K562 (cell line): ENCODE measurements around the gene LBHD2. TPM values are rescaled to one million over a fixed set of nuclear protein-coding genes. Genes with fewer than 3 reads are reported as not detected.
A peak's percentile ranks its signal among the peaks of the same experiment; 100 is the strongest.

ENCODE experiments used
- CBX2 ChIP-seq: fragments of 200-600 bp; sonication (generic); IDR thresholded peaks from one replicate; pipeline ENCODE4 v1.6.1; 2012; ENCODE audit warnings: mild to moderate bottlenecking, low read length, inconsistent platforms; ENCODE audit not compliant: insufficient read depth, poor library complexity, severe bottlenecking
- CREB1 ChIP-seq, 2 experiments: sonication (generic) in 1 of 2; formaldehyde crosslinking in 1 of 2; IDR thresholded peaks; 2 replicates each; pipeline versions ENCODE4 v1.6.1 to v1.8.0; 2012 to 2022; ENCODE audit warnings: inconsistent platforms in 1 of 2, mild to moderate bottlenecking in 1 of 2, missing genetic modification reagents in 1 of 2, moderate library complexity in 1 of 2
- CTBP1 ChIP-seq: fragments of 450-650 bp; IDR thresholded peaks from 2 replicates; pipeline ENCODE4 v1.6.1; 2016; ENCODE audit warnings: borderline replicate concordance
- GATAD2B ChIP-seq: fragments of 450-650 bp; IDR thresholded peaks from 2 replicates; pipeline ENCODE4 v1.6.1; 2017; ENCODE audit warnings: mild to moderate bottlenecking, borderline replicate concordance
- HMGN3 ChIP-seq: IDR thresholded peaks from 2 replicates; pipeline ENCODE4 v1.6.1; 2011; ENCODE audit warnings: borderline replicate concordance, low read depth, mild to moderate bottlenecking, mixed read lengths, low read length; ENCODE audit not compliant: insufficient read length; ENCODE audit errors: extremely low read depth
- MLLT1 ChIP-seq, 2 experiments: fragments of 450-650 bp; IDR thresholded peaks; 2 replicates each; pipeline ENCODE4 v1.6.1; 2016
- MXD1 ChIP-seq: fragments of 250-450 bp; sonication (Bioruptor Pico); IDR thresholded peaks from 2 replicates; pipeline ENCODE4 v1.8.0; 2021; ENCODE audit warnings: borderline replicate concordance, mild to moderate bottlenecking, moderate library complexity; ENCODE audit not compliant: poor library complexity, severe bottlenecking
- NFYB ChIP-seq: IDR thresholded peaks from 2 replicates; pipeline ENCODE4 v1.6.1; 2011; ENCODE audit warnings: mild to moderate bottlenecking, moderate library complexity; ENCODE audit not compliant: insufficient read length; ENCODE audit errors: extremely low read depth
- SMAD1 ChIP-seq: fragments of 150-350 bp; IDR thresholded peaks from 2 replicates; pipeline ENCODE4 v1.6.1; 2014; ENCODE audit warnings: low read length, low read depth; ENCODE audit not compliant: partially characterized antibody
- TSHZ1 ChIP-seq: fragments of 250-450 bp; sonication (Bioruptor Pico); IDR thresholded peaks from 2 replicates; pipeline ENCODE4 v1.4.0; 2020; ENCODE audit warnings: mild to moderate bottlenecking, moderate library complexity
- ZKSCAN3 ChIP-seq: fragments of 250-450 bp; sonication (Bioruptor Pico); IDR thresholded peaks from 2 replicates; pipeline ENCODE4 v1.4.0; 2020
- ZKSCAN8 ChIP-seq: fragments of 200-800 bp; sonication (Bioruptor generic); IDR thresholded peaks from 2 replicates; pipeline ENCODE4 v1.6.1; 2016; ENCODE audit warnings: missing genetic modification characterization, missing compliant biosample characterization
- ZMIZ1 ChIP-seq, 2 experiments: fragments of 150-350 bp in 1 of 2; IDR thresholded peaks; 2 replicates each; pipeline ENCODE4 v1.6.1; 2012 to 2016; ENCODE audit warnings: low read depth in 2 of 2, low read length in 2 of 2, mild to moderate bottlenecking in 1 of 2, moderate library complexity in 1 of 2
- ZNF224 ChIP-seq: sonication (generic); formaldehyde crosslinking; IDR thresholded peaks from 2 replicates; pipeline ENCODE4 v1.8.0; 2022; ENCODE audit warnings: mild to moderate bottlenecking, missing genetic modification reagents
- ZNF274 ChIP-seq: IDR thresholded peaks from 2 replicates; pipeline ENCODE4 v1.6.1; 2011; ENCODE audit warnings: low read depth, mild to moderate bottlenecking, low read length, moderate library complexity, borderline replicate concordance
- polyA plus RNA-seq, 8 experiments: library from polyadenylated mRNA; depleted of rRNA in 4 of 8; stranded (reverse) in 5 of 8; unstranded in 3 of 8; fragments of >200 nt; fragmentation: Nextera tagmentation in 2 of 8; fragmentation: Illumina TruSeq in 1 of 8; extraction: Ambion mirVana in 2 of 8; extraction: Trizol in 1 of 8; gene quantifications; 2 replicates each; pipeline versions ENCODE4 v1.2.1 to v1.2.3, GENCODE V29; 2011 to 2014; ENCODE audit warnings: inconsistent platforms in 1 of 8, missing spikeins in 1 of 8
- total RNA-seq, 7 experiments: library from RNA; depleted of rRNA in 6 of 7; stranded (reverse); fragments of >200 nt in 6 of 7; fragmentation: Illumina TruSeq in 2 of 7; extraction: Trizol in 2 of 7; gene quantifications; 2 replicates each; pipeline versions ENCODE4 v1.2.1 to v1.2.3, GENCODE V29; 2011 to 2021; ENCODE audit warnings: low replicate concordance in 1 of 7

LBHD2 gene
- total and polyA plus RNA-seq, 9 of the 15 experiments (the other 6 are each of a cell fraction or from before 2014, with no cell fraction given): not detected

GRCh38 chr14:103121846-103122584, 38.0 kb downstream of the LBHD2 start (continued):
- TF ChIP-seq TSHZ1: no peak
- TF ChIP-seq ZKSCAN8 (CRISPR knock-in tag): no peak
- no peak for TF ChIP-seq MLLT1 (IDR thresholded peaks at IDR 0.05)
- peak; percentile 99 for TF ChIP-seq CTBP1
- peak; percentile 61 for TF ChIP-seq SMAD1
- no peak for TF ChIP-seq GATAD2B
- peak; percentile 16 for TF ChIP-seq HMGN3
- TF ChIP-seq CREB1 (IDR thresholded peaks at IDR 0.05): no peak
- no peak for TF ChIP-seq CREB1 (CRISPR knock-in tag; IDR thresholded peaks at IDR 0.05)
- no peak for TF ChIP-seq ZMIZ1 (IDR thresholded peaks at IDR 0.05; ENCODE audit: low read depth in 2 of 2, low read length in 2 of 2)
- no peak for TF ChIP-seq MXD1 (CRISPR knock-in tag)
- no peak for TF ChIP-seq ZKSCAN3
- no peak for TF ChIP-seq ZNF274
- no peak for TF ChIP-seq CBX2
- TF ChIP-seq NFYB: no peak
- TF ChIP-seq ZNF224 (CRISPR knock-in tag): no peak
